HG02852 (cell line): Measurements from ENCODE around the gene OR7E24.
"Not testable (repeated sequence)": the region's sequence is repeated elsewhere in the genome, so short reads cannot be mapped to it uniquely, and the experiment has no call there.

Experiments
- ATAC-seq: cut with Tn5 transposase; IDR thresholded peaks from one replicate; pipeline ENCODE4 v1.9.1; 2021; ENCODE audit warnings: mild to moderate bottlenecking, moderate library complexity; ENCODE audit not compliant: unreplicated experiment

Gene OR7E24

GRCh38 chr19:9250630-9251029, at the start of gene OR7E24:
Gene OR7E24 (plus strand): TSS chr19:9250930. CDS start chr19:9251044, 114 bp downstream.
- ATAC-seq: no peak

DNA sequence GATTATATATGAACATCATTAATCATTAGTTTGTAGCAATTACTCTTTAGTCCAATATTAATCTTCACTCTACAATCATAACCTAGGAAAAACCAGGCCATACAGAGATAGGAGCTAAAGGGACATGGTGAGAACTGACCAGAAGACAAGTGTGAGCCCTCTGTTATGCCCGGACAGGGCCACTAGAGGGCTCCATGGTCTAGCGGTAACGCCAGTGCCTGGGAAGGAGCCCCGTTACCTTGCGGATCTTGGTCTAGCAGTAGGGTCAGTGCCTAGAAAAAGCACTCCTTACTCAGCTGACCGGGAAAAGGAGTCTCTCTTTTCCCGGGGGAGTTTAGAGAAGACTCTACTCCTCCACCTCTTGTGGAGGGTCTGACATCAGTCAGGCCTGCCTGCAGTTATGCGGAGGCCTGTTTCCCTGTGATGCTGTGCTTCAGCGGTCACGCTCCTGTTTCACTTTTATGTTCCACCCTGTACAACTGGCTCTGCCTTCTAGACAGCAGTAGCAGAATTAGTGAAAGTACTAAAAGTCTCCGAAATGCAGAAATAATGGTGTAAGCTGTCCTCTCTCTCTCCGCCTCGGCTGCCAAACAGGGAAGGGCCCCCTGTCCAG, 45.1 kb upstream of the OR7E24 start:
- ATAC-seq: no peak

DNA sequence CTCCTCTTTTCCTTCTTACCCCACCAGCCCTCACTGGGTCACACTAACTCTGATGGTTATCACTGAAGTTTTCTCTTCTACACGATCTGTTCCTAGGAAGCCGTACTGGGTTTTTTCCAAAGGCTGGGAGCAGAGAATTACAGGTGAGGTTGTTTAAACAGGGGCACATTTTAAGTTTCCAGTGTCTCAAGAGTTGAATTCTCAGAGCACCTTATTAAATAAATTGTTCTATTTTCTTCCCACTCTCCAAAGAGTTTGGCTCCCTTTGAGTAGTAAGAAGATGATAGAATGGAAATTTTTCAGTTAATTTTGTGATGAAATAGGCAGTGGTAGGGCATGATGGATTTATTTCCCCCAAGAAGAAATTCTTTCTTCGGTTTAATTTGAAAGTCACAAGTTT, 31.2 kb upstream of the OR7E24 start, which contains the start of gene OR7D4:
TSS of gene OR7D4 (minus strand) at position 101 of the 400 bp plus-strand sequence. CDS start 4,752 bp downstream, outside the sequence.
- ATAC-seq: no peak

- no peak for ATAC-seq
Observed at GRCh38 chr19:9251236-9251635, 506 bp downstream of the OR7E24 start.

DNA sequence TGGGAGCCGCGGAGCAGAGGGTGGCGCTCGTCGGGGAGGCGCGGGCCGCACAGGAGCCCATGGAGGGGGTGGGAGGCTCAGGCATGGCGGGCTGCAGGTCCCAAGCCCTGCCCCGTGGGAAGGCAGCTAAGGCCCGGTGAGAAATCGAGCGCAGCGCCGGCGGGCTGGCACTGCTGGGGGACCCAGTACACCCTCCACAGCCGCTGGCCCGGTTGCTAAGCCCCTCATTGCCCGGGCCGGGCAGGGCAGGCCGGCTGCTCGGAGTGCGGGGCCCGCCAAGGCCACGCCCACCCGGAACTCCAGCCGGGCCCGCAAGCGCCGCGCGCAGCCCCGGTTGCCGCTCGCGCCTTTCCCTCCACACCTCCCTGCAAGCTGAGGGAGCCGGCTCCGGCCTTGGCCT, 32.8 kb downstream of the OR7E24 start:
- ATAC-seq: not testable (repeated sequence)

DNA sequence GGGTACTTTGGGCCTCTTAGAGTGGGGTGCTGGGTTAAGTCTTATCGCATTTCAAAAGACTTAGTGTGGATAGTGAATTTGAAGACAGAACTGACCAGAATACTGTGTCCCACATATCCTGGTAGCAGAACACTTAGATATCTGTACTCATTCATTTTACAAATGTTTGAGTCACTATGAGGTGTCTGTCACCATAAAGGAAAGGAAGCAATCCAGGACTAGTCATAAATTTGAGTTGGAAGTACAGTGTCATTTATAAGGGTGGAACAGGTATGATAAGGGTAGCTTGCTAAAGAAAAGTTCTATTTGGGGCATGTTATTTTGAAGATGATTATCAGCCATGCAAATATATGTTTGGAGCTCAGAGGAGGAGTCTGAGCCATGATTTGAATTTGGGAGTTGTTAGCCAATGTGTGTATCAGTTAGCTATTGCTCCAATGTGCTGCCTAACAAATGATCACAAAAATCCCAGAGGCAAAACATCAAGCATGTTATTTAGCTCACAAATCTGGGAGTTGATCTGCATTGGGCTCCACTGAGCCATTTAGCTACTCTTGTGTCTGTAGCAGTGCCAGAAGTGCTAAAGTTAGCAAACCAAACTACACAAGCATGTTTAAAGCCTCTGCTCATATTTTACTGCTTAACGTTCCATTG, 38.6 kb downstream of the OR7E24 start:
- no peak for ATAC-seq

DNA sequence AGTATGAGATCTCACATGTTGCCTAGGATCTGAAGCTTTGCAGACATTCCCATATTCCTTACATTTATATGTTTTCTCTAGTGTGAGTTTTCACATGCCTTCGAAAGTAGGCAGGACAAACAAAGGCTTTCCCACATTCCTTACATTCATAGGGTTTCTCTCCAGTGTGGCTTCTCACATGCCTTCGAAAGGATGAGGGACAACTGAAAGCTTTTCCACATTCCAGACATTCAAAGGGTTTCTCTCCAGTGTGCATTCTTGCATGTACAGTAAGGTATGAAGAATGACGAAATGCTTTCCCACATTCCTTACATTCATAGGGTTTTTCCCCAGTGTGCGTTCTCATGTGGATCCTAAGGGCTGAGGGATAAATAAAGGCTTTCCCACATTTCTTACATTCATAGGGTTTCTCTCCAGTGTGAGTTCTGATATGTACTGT, 44.7 kb downstream of the OR7E24 start:
- ATAC-seq: no peak

DNA sequence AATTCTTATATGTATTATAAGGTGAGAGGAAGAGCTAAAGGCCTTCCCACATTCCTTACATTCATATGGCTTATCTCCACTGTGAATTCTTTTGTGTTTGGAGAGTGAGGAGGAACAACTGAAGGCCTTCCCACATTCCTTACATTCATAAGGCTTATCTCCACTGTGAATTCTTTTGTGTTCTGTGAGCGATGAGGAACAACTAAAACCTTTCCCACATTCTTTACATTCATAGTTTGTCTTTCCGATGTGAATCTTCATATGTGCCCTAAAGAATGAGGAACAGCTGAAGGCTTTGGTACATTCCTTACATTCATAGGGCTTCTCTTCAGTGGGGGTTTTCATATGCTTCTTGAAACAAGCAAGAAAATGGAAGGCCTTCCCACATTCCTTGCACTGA, 45.6 kb downstream of the OR7E24 start:
- no peak for ATAC-seq
